ENCODE data around the gene PIP5KL1. TPM values are rescaled to one million over a fixed set of nuclear protein-coding genes. Genes with fewer than 3 reads are reported as not detected.

The PIP5KL1 gene, protein sequence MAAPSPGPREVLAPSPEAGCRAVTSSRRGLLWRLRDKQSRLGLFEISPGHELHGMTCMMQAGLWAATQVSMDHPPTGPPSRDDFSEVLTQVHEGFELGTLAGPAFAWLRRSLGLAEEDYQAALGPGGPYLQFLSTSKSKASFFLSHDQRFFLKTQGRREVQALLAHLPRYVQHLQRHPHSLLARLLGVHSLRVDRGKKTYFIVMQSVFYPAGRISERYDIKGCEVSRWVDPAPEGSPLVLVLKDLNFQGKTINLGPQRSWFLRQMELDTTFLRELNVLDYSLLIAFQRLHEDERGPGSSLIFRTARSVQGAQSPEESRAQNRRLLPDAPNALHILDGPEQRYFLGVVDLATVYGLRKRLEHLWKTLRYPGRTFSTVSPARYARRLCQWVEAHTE
- total RNA-seq (2014; rRNA removed; shearing (Covaris generic)), result 0.95 and 2.6 TPM in 2 replicates

DNA sequence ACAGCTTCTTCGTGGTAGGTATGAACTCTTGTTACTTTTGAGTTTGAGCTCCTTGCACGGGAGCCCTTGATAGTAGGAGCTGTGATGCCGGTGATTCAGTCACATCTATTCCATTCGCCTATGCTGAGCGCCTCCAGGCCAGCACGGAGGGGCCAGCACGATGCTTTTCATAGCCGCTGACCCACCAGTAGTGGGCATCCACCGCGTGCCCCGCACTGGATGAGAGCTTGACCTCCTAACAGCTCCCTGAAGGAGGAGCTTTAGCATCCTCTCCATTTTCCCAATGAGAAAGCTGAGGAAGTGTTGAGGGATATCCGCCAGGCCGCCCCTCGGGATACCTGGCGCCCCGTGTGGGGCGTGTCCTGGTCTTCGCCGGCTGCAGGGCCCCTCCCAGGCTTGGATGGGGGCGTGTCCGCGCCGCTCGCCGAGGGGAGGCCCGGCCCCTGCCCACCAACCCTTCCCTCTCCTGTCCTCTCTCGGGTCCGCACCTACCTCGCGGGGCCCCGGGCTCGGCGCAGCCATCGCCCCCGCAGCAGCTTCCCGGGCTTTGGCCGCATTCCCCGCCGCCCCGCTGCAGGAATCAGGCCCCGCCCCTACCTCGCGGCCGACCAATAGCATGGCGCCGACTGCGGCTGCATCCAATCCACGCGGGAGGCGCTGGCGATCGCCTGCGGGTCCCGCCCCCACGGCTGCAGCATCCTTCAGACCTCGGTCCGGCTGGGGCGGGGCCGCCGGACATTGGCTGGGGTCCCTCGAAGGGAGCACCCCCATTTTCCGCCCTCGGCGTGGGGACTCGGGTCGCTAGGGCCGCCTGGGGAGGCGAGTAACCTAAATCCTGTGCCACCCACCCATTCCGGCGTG is at the start of gene PIP5KL1:
PIP5KL1 (minus strand) TSS at position 547 of the 861 bp plus-strand sequence; CDS start at position 522, 25 bp downstream.
- DNase-seq (ENCODE audit: low spot score), result peak; percentile 81

DNA sequence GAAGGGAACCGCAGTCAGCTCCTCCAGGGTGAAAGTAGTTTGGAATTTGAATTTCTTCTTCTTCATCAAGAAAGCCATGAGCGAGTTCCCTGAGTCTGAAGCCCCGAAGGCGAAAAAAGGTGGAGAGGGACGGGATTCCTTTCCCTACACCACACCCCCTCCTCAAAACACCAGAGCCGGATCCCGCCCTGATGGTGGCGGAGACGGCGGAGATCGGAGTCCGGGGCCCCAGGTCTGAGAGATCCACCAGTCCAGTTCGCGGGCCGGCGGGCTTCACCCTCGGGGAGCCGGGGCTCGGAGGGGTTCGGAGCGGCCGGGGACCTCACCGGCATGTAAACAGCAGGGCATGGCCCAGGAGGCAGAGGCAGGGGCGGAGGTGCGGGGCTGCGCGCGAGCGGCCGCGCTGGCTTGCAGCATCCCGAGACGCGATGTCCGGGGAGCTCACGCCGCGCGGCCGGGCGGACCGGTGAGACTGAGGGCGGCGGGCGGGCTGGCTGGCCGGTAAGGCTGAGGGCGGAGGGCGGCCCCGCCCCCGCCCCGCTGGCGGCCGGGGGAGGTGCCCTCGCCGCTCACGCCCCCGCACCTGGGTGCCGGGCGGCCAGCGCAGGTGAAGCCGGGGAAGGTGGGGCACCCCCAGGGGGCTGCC is 49.6 kb upstream of the PIP5KL1 start:
- no peak for DNase-seq (ENCODE audit: low spot score)

DNA sequence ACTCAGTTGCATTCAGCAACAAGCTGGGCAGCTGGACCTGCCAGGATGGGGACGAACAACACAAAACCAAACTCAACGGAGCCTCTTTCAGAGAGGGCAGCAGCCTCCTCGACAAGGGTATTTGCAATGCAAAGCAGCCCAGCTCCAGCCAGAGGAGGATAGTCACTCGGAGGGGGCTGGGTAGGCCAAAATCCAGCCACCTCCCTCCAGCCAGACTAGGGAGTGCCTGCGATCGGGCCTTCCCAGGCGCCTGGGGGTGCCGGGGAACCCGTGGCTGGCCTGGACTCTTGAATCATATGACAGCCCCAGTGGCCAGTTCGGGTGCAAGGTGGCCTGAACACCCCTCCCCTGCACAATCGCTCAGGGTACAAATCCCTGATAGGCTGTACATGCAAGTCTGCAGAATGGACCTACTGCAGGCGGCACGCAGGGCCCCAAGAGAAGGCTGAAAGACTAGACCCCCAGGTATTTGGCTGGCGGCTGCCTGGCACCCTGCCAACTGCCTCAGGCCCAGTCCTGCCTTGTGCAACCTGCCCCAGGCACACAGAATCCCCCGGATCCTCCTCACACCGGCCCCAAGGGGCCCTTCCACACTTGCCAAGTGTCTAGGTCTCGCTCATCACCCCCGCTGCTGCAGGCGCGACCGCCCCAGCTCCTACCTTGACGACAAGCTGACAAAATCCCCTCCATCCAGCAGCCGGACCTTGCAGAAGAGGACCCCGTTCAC is 48.9 kb upstream of the PIP5KL1 start:
- no peak for DNase-seq (ENCODE audit: low spot score)

DNA sequence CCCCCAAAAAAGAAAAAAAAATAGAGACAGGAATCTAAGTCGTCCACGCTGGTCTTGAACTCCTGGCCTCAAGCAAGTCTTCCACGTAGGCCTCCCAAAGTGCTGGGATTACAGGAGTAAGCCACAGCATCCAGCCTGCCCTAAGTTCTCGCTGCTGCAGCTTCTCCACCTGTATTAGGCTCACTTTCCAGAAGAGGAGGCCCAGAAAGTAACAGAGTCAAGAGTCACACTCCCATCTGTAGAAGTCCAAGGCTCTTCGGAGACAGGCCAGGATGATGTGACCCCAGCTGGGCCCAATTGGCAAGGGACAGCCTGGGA is 48.4 kb upstream of the PIP5KL1 start:
- DNase-seq (ENCODE audit: low spot score), result no peak

DNA sequence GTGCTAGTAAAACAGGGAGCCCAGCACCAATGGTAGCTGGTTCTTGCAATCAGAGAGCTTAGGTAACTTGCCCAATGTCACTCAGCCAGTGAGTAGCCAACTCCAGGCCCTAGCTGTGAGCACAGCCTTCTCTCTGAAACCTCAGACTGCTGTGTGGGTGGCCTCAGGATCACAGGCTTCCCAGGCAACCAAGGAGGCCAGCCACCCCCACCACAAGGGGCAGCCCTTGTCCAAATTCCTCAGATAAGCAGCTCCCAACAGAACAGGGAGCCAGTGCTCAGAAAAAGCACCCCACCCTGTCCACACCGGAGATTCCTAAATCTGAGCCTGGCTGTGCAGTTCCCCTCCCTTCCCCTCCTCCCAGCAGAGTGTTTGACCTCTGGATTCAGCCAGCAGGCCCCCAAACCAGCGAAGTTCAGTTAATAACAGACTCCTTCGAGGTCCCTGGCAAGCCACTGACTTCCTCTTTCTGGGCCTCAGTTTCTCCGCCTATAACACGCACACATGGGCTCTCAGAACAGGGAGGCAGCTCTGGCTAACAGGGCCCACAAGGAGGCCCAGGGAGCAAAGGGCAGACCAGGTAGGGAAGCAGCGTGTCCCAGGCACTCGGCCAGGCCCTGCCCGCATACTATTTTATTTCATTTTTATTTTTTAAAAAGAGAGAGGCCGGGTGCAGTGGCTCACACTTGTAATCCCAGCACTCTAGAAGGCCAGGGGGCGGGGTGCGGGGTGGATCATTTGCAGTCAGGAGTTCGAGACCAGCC is 47.5 kb upstream of the PIP5KL1 start:
- DNase-seq (ENCODE audit: low spot score), result peak; percentile 73

DNA sequence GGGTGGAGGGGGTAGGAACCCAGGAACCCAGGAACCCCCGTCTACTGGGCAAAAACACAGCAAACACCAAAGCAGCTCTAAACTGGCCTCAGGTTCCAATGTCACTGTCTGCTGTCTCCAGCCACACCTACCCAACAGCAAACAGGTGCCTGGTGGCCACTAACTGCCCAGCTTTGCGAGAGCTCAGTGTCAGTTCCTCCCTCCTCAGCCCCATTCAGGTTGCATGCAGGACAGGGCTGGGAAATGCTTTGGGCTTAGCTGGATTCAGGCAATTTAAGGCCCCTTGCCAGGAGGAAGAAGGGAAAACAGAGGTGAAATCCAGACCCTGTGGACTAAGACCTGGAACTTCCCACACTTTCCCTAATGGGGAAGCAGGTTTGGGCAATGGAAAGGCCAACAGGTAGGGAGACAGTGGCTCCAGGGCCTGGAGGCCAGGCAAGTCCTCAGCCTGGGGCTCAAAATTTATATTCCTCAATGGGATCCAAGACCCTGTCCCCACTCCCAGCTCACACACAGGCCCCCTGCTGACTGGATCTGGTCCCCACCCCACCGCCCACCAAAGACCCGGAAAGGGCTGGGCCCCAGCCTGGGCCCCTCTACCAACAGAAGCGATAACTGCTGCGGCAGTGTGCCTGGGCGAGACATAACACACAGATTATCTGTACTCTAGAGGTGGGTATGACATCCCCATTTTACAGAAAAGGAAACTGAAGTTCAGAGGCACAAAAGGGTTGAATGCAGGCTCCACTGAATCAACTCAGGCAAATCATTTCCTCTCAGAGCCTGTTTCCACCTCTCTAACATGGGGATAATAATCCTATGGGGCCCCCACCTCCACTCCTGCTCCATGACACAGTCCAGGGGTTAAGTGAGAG is 46.7 kb upstream of the PIP5KL1 start:
- no peak for DNase-seq (ENCODE audit: low spot score)

DNA sequence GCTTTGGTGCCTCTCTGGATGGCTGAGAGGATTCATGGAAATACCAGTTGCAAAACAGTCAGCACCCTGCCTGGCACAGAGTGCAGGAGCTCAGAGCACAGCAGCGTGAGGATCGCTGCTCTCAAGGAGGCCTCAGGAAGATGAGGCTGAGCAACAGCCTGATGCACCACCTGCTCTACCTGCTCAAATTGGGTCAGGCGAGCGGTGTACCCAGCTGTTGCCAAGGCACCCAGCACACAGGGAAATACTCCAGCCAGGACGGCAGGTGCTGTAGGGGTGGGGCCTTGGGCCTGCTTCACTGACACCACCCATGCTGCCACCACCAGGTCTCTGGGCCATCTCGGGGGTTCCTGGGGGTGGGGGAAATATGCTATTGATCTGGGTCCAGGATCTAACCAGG is 45.9 kb upstream of the PIP5KL1 start:
- no peak for DNase-seq (ENCODE audit: low spot score)

DNA sequence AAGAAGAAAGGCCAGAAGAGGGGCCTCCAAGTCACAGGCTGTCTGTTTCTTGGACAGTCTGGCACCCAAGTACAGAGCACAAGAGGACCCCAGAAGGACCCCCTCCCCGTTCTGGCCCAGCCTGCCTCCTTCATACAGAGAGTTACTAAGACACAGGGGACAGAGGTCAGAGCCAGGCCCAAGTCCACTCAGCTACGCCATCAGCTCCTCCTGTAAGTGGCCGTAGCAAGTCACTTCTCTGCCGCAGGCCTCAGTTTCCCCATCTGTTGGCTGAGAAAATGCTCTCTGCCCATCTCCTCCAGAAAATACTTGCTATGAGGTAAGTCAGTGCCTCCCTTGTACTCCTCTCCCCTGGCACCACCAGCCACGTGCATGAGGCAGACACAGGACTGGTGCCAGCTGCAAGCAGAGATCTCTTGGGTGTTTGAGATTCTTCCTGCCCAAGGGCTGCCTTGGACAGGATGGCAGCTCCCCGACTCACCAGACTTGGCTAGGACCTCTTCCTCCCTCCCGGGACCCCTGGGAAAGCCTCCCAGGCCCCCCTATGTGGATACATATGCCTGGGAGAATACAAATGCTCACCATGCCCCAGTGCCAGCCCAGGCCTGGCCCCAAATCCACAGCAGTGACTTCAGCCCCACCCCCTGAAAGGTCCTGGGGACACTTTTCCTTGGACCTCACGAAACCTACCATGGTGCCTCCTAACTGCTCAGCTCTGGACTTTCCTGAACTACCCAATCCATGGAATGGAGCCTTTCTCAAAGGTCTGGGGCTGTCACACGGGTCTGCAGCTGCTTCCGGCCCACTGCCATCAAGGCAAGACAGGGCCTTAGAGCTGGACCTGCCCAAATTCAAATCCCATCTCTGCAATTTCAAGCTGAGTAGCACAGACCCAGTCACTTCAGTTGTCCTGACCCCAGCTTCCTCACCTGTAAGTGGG is 45.1 kb upstream of the PIP5KL1 start:
- DNase-seq (ENCODE audit: low spot score), result no peak

DNA sequence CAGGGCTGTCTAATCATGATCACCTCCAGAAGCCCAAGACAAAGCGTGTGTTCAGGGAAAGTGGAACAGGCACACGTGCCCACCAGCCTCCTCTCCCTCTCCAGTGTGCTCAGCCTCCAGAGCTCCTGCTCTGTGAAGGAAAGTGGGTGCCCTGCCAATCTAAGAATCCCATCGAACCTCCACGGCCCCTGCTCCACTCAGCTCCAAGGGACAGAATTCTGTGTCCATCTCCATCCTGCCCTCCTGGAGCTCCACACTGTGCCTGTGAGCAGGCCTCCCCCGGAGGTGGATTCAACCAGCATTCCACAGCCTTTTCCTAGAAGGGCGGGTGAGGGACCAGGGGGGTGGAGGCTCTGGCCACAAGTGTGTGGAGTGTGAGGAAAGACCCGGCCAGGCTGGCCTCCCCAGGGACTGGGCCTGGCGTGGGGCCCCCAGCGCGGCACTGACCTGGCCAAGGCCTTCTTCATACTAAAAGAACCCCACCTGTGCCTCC is 44.2 kb upstream of the PIP5KL1 start:
- no peak for DNase-seq (ENCODE audit: low spot score)

DNA sequence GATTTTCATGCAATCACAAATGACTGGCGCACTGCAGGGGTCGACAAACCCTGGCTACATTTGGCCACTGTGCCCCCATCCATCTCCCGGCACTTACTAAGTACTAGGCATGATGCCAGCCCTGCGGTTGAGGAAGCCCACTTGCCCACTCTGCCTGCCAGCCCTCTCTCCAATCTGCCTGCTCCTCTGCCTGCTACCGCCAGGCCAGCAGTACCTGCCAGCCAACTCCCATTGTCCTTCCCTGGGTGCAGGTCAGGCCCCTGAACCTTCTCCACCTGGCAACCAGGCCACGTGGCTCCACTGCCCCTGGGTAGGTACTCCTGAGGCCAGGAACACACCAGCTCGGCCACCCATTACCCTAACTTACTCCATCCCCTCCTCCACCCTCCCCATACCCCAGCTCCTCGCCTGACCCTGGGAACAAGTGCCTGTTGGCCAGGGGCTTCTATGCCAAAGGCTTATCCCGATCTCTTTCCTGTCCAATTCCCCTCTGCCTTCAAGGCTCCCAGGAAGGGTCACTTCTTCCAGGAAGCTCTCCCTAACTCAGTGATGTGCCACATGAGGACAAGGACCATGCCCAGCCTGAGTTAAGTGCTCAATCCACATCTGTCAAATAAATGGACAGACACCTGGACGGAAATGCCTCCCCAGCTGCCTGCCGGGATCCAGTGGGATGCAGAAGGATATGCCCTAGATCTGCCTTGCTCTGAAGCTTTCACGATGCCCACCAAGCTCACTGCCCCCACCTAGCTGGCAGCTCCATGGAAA is 43.6 kb upstream of the PIP5KL1 start:
- no peak for DNase-seq (ENCODE audit: low spot score)

DNA sequence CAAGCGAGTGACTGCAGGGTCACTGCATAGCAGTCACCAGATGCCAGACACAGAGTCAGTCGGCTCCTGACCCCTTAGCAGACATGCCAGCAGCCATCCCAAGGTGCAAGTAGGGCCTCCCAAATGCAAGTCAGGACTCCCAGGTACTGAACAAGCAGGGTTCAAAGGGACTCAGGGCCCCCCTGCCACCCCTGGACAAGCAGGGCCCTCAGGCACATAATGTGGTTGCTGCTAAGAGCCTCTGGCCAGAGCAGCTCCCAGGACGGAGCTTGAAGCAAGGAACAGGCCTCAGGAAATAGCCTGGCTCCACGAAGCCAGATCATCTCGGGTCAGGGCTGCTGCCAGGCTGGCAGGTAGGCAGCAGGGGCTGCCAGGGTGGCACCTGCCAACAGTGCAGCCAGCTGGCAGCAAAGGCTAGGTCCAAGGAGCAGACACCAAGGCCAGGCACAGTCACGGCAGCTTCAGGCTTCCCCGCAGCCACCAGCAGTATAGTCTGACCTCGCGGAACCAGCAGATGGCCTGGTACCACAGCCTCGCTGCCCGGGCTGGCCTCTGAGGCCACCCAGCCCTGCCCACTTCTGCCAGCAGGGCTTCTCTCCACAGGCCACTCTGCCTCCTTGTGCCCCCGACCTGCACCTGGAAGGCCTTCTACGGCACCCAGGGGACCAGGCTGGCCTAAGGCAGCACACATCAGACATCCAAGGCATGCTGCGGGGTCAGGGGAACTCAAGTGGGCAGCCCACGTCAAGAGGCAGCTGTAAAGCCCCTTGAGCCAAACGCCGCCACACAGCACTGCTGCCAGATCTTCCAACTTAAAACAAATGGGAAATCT is 42.8 kb upstream of the PIP5KL1 start:
- DNase-seq (ENCODE audit: low spot score), result no peak

DNA sequence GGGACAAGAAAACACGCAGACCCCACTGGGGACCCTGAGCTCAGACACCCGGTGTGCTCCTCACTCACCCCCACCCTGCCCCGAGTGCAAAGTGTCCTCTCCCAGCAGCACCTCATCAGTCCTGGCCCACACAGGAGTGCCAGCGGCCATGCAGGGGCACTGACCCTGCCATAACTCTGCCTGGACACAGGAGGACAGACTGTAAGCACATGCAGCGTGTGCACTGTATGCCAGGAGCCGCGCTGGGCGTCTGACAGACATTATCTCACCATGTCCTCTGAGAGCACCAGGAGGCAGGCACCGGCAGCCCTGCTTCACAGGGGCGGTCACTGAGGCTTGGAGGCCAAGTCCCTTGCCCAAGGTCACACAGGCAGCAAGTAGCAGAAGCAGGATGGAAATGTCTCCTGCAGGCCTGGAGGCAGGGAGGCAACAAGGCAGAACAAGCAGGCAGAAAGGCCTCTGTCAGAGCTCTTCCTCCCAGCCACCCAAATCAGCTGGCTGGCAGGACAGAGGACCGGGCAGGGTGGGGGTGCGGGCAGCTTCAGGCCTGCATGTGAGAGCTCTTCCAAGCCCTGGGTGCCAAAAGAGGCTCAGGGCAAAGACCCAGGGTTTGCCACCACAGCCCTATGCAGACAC is 41.8 kb upstream of the PIP5KL1 start:
- no peak for DNase-seq (ENCODE audit: low spot score)

DNA sequence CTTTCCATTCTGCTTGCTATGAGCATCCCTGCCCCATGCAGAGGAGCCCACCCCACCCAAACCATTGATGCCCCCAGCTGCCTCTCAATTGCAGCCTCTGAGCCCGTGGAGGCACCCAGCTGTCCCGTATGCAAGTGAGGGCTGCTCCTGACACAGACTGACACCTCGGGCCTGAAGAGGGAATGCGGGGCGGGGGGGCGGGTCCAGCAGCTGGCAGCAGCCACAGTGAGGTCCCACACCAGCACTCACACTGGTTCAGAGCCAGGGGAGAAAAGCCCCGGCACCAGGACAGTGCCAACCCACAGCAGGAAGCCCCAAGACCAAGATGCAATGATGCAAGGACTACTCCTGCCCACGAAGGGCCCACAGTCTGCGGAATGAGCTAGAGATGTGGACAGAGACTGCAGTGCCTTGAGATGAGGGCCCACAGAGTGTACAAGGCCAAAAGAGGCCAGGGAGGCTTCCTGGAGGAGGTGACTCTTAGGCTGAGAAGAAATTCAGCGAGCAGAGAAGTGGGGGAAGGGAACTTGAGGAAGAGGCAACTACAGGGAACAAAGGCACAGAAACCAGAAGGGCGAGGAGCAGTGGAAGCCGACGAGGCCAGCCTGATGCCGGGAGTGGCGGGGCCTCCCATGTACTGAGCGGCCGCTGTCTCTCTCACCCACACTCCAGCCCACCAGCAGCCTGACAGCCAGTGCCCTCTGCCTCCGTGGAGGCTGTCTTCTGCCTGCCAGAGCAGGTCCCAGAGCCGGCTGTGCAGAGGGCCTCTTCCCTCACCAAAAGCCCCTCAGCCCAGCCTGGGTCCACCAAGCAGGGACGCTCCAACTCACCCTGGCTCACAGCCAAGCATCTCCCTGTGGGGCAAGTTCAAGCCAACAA is 41.0 kb upstream of the PIP5KL1 start:
- DNase-seq (ENCODE audit: low spot score), result no peak

DNA sequence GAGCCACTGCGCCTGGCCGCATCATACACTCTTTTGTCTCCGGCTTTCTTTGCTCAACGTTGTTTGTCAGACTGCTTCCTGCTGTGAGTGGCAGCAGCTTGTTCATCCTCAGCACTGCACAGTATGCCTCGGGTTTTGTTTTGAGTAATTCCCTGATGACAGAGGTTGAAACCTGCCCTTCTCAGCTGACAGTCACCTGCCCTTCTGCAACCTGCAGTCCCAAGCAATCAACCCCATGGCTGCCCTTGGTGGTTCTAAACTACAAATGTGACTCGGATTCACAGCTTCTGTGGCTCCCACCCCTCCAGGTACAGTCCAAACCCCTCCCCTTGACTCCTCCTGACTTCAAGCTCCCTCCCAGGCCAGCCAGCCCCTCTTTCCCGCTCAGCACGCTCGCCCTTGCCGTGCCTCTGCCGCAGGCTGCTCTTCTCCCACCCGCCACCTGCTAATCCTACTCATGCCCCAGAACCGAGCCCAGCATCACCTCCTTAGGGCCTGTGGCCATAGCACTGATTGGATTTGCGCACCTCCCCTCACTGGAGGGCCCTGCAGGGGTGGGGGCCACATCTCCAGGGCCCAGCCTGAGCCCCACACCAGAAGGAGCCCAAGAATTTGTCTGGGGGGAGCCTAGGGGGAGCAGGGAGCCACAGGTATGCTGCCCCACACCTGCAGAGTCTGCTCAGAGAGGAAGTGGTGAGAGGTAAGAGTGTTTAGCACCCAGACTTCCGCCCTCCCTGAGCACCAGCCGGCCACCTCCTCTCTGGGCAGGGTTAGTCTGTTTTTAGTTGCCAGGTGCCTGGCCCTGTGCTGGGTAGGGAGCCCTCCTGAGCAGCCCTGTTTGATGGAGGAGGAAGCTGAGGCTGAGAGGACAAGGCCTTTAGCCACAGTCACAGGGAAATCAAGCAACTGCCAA is 40.1 kb upstream of the PIP5KL1 start:
- no peak for DNase-seq (ENCODE audit: low spot score)
